NCI-H82 (cell line): ENCODE results near the gene RNFT2.
"Not testable (repeated sequence)": the region's sequence is repeated elsewhere in the genome, so short reads cannot be mapped to it uniquely, and the experiment has no call there.

Experiments
- DNase-seq: peaks from one replicate; lab custom pipeline; 2025; lab: John Stamatoyannopoulos, UW

RNFT2 gene

GRCh38 chr12:116744766-116745165 is 6.7 kb downstream of the RNFT2 start:
- no peak for DNase-seq

DNA sequence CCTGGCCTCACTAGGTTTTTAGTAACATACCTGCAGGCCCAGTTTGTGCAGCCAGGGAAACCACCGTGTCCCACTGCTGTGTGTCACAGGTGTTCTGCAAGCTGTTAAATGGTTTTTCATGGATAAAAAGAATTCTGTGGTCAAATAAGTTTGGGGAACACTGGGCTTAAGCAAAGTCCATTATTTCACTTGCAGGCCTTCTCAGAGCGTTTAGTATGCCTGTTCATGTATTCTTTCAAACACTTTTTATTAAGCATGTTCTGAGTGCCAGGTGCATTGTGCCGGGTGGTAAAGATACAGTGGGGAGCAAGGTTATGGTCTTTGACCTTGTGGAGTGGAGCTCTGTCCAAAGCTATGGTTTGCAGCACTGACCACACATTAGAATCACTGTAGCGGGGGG is 7.4 kb downstream of the RNFT2 start:
- no peak for DNase-seq

DNA sequence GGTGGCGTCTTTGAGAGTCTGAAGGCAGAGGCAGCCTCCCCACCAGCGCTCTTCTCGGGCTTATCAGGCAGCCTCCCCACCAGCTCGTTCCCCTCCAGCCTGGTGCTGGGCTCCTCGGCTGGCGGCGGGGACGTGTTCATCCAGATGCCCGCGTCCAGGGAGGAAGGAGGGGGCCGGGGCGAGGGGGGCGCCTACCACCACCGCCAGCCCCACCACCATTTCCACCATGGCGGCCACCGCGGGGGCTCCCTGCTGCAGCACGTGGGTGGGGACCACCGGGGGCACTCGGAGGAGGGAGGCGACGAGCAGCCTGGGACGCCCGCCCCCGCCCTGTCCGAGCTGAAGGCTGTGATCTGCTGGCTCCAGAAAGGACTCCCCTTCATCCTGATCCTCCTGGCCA is 11.8 kb downstream of the RNFT2 start:
- DNase-seq = no peak

GRCh38 chr12:116750298-116750697 is 12.2 kb downstream of the RNFT2 start:
- DNase-seq = no peak

DNA sequence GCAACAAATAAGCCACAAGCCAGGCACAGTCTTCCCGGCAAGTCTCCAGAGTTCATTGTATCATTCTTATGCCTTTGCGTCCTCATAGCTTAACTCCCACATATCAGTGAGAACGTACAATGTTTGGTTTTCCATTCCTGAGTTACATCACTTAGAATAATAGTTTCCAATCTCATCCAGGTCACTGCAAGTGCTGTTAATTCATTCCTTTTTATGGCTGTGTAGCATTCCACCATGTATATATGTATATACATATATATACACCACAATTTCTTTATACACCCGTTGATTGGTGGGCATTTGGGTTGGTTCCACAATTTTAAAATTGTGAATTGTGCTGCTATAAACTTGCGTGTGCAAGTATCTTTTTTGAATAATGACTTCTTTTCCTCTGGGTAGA is 16.0 kb downstream of the RNFT2 start:
- not testable (repeated sequence) for DNase-seq

GRCh38 chr12:116754783-116755182 is 16.7 kb downstream of the RNFT2 start:
- DNase-seq = not testable (repeated sequence)

DNA sequence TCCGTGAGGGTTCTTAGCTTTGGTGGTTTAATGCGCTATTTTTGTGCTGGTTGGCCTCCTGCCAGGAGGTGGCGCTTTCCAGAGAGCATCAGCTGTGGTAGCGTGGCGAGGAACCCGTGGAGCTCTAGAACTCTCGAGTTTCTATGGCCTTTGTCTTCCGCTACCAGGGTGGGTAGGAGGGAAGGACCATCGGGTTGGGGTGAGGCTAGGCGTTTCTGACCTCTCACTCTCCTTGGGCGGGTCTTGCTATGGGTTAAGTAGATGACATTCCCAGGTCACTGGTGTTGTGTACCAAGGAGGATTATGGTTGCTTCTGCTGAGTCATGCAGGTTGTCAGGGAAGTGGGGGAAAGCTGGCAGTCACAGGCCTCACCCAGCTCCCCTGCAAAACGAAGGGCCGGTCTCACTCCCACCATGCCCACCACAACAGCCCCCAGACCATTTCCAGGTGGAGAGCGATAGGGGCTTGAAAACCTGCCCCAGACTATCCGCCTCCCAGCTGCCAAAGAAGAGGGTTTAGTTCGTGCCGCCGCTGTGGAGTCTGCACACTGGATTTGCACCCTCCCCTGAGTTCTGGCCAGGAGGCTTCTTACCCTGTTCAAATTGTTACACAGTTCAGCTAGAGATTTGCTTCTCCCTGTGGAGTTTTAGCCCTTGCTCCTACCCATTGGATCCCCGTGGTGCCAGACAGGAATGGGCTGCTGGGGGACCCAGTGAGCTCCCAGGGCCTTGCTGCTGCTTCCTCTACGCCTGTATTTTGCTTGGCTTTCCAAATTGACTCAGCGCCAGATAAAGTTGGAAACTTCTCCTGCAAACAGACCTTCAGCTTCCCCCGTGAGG is 21.9 kb downstream of the RNFT2 start:
- DNase-seq = no peak

- no peak for DNase-seq
Measured at GRCh38 chr12:116760622-116761020, 22.5 kb downstream of the RNFT2 start.

DNA sequence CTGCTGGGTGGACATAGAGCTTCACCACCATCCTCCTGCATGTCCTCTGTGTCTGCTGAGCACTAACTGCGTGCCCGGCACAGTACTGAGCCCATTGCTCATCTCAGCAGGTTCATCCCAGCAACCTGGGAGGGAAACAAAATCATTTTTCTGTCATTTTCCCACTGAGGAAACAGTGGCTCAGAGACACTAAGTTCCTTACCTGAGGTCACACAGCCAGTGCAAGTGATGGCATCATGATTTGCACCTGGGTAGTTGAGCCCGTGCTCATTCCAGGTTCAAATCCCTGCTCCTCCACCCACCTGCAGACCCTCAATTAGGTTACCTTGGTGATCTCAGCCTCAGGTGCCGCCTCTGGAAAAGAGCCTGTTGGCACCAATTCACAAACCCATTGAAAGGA is 23.4 kb downstream of the RNFT2 start:
- no peak for DNase-seq

DNA sequence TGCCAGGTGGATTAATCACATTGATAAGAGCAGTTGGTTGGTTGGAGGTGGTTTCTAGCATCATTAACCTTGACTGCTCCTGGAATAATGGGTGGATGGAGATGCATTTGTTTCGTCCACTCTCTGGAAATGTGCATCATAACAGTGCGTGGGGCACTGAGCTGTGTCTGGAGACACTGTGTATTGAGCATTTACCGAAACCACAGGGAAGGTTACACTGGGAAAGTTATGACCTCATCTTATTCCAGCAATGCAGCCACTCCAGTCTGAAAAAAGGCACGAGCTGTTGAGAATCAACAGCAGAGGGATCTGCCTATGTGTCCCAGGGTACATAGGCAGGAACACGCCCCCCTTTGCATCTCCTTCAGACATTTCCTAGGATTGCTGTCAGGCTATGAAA is 27.2 kb downstream of the RNFT2 start:
- no peak for DNase-seq

GRCh38 chr12:116766285-116766684 is 28.2 kb downstream of the RNFT2 start:
- DNase-seq = no peak

DNA sequence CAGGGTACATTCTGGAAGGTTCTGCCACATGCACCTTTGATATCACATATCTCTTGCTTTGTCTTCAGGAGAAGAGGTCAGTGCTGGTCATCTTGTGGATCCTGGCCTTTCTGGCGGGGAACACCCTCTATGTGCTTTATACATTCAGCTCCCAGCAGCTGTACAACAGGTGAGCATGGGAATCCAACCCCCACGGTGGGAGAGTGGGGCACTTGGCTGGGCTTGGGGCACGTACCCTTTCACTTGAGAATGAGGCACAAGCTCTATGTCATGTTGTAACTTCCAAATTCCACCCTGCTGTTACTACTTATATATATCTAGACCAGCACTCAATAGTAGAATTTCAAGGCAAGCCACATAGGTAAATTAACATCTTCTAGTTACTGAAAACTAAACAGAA is 28.6 kb downstream of the RNFT2 start:
- no peak for DNase-seq

DNA sequence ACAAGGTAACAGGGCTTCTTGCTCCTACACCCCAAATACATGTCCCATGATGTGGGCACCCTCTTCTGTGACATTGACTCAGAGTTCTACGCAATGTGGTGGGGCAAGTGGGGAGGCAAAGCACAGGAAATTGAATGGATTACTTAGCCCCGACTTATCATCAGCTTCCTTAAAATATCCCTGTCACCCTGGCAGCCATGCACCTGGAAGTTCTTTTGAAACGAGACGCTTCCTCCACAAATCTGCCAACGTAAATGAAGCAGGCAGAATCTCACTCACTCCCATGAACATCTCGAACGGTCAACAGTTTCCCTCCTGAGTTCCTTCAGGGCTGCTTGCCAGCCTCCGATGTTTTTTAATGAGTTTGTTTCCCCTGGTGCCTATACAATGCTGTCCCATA is 33.5 kb downstream of the RNFT2 start:
- DNase-seq = no peak

DNA sequence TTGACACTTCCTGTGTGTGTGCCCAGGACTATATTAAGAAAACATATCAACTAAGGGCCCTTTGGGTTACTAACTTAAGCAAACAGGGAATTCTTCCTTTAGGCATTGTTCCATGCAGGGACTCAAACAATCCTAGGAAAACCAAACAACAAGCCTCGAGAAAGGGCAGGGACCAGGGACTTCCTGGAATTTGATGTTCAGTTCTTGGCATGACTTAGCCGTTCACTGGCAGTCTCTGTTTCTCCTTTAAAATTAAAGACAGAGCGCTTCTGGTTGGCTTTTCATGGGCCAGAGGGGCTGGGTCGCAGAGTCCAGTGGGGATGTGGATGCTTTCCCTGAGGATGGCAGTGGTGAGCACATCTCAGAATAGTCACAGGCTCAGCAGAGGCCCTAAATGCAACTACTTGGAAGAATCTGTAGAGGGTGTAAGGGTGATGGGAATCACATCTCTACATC is 35.2 kb downstream of the RNFT2 start:
- no peak for DNase-seq

- no peak for DNase-seq
Measured at GRCh38 chr12:116774020-116774419, 35.9 kb downstream of the RNFT2 start.

- DNase-seq = no peak
Measured at GRCh38 chr12:116777245-116777644, 39.1 kb downstream of the RNFT2 start.

GRCh38 chr12:116779597-116779996 is 41.5 kb downstream of the RNFT2 start:
- no peak for DNase-seq

DNA sequence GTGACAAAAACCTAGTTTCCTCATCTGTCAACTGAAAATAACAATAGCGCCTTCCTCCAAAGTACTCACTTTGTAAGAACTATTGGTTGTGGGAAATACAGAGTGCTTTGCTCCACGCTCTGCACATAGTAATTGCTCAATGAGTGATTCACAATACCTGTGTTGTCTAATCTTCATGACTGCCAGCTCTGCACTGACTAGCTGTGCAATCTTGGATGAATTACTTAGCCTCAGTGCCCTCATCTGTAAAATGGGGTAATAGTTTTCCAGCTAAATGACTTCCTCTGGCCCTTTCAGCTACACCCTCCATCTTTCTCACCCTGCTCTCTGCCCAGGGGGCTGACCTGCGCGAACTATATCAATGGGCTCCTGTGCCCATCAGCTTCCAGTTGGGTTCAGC is 42.8 kb downstream of the RNFT2 start:
- DNase-seq = no peak

DNA sequence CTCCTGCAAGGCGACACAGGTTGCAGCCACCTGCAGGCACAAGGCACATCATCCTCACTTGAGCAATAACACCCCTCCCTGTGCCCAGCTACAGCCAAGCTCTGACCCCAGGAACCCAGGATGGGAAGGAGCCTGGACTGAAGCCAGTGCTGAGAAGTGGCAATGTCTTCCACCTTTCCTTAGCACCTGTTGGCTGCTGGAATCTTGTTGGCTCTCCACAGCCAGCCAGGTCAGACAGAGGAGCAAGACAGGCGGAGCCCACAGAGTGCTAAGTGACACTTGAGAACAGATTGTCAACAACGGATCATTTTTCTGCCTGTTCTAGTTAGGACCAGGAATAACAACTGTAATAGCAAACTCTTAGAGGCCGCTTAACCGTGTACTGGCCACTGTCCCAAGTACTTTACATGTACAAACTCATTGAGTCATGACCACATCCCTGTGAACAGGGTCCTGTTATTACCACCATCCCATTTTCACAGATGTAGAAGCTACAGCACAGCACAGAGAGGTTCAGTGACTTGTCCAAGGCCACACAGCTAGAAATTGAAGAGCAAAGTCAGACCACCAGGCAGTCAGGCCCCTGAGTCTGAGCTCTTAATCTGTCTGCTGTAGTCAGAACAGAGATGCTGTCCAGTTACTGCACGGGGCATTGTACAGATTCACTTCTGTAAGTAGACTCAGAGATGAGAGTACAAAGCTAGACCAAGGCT is 45.6 kb downstream of the RNFT2 start:
- DNase-seq = no peak

DNA sequence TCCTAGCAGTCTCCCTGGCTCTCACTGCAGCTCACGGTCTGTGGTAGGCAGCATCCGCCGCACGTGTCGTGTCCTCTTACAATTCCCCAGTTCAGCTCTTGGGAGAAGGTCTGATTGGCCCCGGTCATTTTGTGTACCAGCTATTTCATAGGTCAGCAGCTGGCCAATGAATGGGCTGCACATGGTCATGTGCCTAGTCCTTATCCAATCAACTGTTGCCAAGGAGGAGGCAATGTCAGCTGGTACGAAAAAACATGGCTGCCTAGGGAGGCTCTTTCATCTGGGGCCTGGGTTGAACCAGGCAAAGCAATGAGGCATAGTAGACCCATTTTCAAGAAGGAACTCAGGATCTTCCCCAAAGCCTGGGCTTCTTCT is 46.1 kb downstream of the RNFT2 start:
- peak; percentile 57 for DNase-seq

GRCh38 chr12:116789562-116789961 is 51.4 kb downstream of the RNFT2 start:
- not testable (repeated sequence) for DNase-seq

DNA sequence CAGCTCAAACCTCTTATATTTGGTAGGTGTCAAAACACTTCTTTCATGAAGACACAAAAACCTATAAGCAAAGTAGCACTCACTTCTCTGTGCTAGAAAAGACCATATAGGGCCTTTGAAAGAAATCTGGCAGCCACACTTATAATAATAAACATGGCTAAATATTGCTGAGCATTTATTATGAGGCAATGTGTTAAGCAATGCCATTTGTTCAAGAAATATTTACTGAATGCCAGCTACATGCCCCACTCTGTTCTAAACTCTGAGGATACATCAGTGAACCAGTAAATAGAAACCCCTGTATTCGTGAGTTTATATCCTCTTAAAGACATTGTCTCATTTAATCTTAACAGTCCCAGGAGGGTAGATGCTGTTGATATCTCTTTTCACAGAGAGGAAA is 52.0 kb downstream of the RNFT2 start:
- DNase-seq = no peak

- DNase-seq = no peak
Measured at GRCh38 chr12:116792403-116792802, 54.3 kb downstream of the RNFT2 start.

DNA sequence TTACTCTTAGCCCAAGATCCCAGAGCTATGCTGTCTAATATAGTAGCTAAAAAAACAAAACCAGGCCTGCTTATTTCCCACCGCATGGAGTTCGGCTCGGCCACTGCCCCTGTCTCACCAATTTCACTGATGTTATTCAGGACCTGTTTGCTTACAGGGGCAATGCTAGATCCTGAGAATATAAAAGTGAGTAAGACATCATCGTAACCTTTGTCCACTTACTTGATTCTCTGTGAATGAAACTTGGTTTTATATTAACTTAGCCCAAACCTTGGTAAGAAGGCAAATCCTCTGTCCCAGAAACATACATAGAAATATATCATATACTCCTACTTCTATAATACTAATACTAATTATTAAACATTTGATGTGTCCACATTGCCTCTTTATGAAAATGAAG is 56.6 kb downstream of the RNFT2 start:
- DNase-seq = no peak
